Large intestine (tissue), 3 donors: Measurements from ENCODE around the gene C11orf42. TPM values are rescaled to one million over a fixed set of nuclear protein-coding genes. Genes with fewer than 3 reads are reported as not detected.
"Not testable (repeated sequence)": the region's sequence is repeated elsewhere in the genome, so short reads cannot be mapped to it uniquely, and the experiment has no call there.

Source experiments
- DNase-seq, 2 donors: peaks; one replicate each; pipeline versions ENCODE4 v3.0.0 to v3.0.0-alpha.2; 2013
- H3K27ac ChIP-seq: one replicate; pipeline ENCODE4 v1.5.1; 2013; ENCODE audit warnings: low read length
- H3K27me3 ChIP-seq: 2 replicates; pipeline ENCODE4 v1.6.1; 2013; ENCODE audit warnings: low read length; ENCODE audit not compliant: control insufficient read depth, insufficient read depth
- H3K36me3 ChIP-seq: 2 replicates; pipeline ENCODE4 v1.6.1; 2013; ENCODE audit warnings: low read length; ENCODE audit not compliant: control insufficient read depth, insufficient read depth
- H3K4me1 ChIP-seq: one replicate; pipeline ENCODE4 v1.6.1; 2013; ENCODE audit warnings: low read length; ENCODE audit not compliant: control insufficient read depth, insufficient read depth
- H3K4me3 ChIP-seq: one replicate; pipeline ENCODE4 v1.5.1; 2013; ENCODE audit warnings: low read length
- H3K9me3 ChIP-seq: one replicate; pipeline ENCODE4 v1.6.1; 2013; ENCODE audit warnings: mild to moderate bottlenecking, low read depth, low read length, moderate library complexity; ENCODE audit not compliant: control insufficient read depth
- WGBS: methylation state at CpG from one replicate; pipeline ENCODE4 v1.1.5; 2013; ENCODE audit warnings: low lambda C conversion rate; ENCODE audit not compliant: insufficient coverage; 5-methylcytosine and 5-hydroxymethylcytosine counted together
- polyA plus RNA-seq: library from polyadenylated mRNA; unstranded; fragments of 120-200 nt; gene quantifications from one replicate; pipeline ENCODE4 v1.2.1, GENCODE V29; 2013

Gene C11orf42
- polyA plus RNA-seq, 1 donor: 1.2 TPM

DNA sequence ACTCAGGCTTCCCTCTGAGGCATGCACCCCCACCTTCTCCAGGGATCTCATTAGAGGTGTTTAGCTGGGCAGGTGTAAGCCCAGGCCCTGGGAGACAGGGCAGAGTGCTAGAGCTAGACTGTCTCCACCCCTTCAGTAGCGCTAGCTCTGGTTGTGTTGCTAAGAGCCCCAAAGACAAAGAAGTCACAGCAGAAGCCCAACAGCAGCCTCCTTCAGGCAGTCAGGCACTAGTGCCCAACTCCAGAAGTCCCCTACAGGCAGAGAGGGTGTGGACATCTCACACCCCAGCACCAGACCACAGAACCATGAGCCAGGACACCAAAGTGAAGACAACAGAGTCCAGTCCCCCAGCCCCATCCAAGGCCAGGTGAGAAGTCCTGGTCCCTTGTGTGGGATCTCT, 33.5 kb downstream of the C11orf42 start, which contains the start of gene CNGA4:
TSS of gene CNGA4 (plus strand) at position 188 of the 400 bp plus-strand sequence. CDS start at position 306, 118 bp downstream.
- Histone ChIP-seq H3K27ac (no peak within 1 kb of the TSS), H3K9me3 (peaks cover 4% of the 10 kb centered on the region), H3K4me1 (no peaks in the 10 kb centered on the region), H3K4me3 (no peak within 1 kb of the TSS), H3K27me3 (no peaks in the 10 kb centered on the region), H3K36me3 (no peaks in the 10 kb centered on the region)
- DNase-seq: peak in 1 of 2 donors; percentile 34
- no CpG with 5 or more reads among the region's 1 CpG for WGBS

DNA sequence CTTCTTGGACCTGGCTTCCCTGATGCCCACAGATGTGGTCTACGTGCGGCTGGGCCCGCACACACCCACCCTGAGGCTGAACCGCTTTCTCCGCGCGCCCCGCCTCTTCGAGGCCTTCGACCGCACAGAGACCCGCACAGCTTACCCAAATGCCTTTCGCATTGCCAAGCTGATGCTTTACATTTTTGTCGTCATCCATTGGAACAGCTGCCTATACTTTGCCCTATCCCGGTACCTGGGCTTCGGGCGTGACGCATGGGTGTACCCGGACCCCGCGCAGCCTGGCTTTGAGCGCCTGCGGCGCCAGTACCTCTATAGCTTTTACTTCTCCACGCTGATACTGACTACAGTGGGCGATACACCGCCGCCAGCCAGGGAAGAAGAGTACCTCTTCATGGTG, 34.8 kb downstream of the C11orf42 start:
- peaks cover 4% of the 10 kb centered on the region for H3K9me3 ChIP-seq
- no peak overlapping the region for H3K27ac ChIP-seq
- DNase-seq: no peak
- no CpG with 5 or more reads among the region's 28 CpGs for WGBS
- H3K4me3 ChIP-seq: no peak overlapping the region
- no peaks in the 10 kb centered on the region for H3K36me3 ChIP-seq
- H3K4me1 ChIP-seq: no peaks in the 10 kb centered on the region
- peaks cover under 1% of the 10 kb centered on the region for H3K27me3 ChIP-seq

DNA sequence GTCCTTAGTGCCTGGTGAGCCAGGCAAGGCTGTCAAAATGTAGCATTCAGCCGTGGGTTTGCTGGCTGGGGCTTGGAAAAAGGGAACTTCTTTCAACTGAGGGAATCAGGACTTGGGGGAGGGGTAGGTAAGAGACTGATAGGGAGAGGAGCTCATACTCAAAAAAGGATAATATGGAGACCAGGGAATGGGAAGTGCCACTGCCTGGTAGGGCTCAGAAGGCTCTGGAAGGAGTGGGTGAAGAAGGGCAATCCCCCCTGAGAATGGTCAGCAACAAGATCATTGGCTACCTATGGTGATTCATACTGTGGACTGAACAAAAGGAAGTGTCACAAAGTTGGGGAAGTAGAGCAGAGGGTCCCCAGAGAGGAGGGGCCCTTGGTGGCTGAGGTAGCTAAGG, 35.4 kb downstream of the C11orf42 start:
- Histone ChIP-seq H3K4me1 (no peaks in the 10 kb centered on the region), H3K36me3 (no peaks in the 10 kb centered on the region), H3K4me3 (no peak overlapping the region), H3K27ac (no peak overlapping the region), H3K27me3 (peaks cover 2% of the 10 kb centered on the region), H3K9me3 (peaks cover 4% of the 10 kb centered on the region)
- DNase-seq: no peak
- WGBS: no CpG with 5 or more reads among the region's 1 CpG

DNA sequence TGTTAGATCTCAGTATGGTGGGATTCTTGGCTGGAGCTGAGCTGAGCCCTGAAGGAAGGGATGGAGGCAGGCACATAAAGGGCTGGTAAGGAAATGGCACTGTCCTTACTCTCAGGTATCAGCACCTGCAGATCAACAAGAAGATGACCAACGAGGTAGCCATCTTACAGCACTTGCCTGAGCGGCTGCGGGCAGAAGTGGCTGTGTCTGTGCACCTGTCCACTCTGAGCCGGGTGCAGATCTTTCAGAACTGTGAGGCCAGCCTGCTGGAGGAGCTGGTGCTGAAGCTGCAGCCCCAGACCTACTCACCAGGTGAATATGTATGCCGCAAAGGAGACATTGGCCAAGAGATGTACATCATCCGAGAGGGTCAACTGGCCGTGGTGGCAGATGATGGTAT, 36.0 kb downstream of the C11orf42 start:
- no peak for DNase-seq
- no peaks in the 10 kb centered on the region for H3K36me3 ChIP-seq
- peaks cover 4% of the 10 kb centered on the region for H3K9me3 ChIP-seq
- WGBS: no CpG with 5 or more reads among the region's 7 CpGs
- H3K27me3 ChIP-seq: peaks cover 2% of the 10 kb centered on the region
- H3K4me3 ChIP-seq: no peak overlapping the region
- no peak overlapping the region for H3K27ac ChIP-seq
- no peaks in the 10 kb centered on the region for H3K4me1 ChIP-seq

DNA sequence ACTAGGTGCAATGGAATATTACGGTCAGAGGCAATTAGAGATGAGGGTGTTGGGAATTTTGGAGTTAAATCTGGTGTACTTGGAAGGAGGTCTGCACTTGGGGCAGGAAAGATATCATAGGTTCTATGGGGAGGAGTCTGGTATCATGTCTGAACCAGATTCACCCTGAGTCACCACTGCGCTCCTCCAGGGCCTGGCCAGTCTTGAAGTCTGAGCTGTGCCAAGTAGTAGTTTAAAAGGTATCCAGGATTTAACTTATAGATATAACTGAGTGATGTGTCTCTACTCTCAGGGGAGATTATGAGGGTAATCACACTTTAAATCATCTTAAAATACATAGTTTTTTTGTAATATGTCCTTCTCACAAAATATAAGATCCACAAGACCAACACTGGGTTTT, 40.2 kb downstream of the C11orf42 start:
- Histone ChIP-seq H3K9me3 (no peaks in the 10 kb centered on the region), H3K4me1 (peaks cover 6% of the 10 kb centered on the region), H3K27ac (no peak overlapping the region), H3K36me3 (no peaks in the 10 kb centered on the region), H3K27me3 (peaks cover 2% of the 10 kb centered on the region), H3K4me3 (no peak overlapping the region)
- no peak for DNase-seq
- WGBS: no CpG with 5 or more reads among the region's 2 CpGs

DNA sequence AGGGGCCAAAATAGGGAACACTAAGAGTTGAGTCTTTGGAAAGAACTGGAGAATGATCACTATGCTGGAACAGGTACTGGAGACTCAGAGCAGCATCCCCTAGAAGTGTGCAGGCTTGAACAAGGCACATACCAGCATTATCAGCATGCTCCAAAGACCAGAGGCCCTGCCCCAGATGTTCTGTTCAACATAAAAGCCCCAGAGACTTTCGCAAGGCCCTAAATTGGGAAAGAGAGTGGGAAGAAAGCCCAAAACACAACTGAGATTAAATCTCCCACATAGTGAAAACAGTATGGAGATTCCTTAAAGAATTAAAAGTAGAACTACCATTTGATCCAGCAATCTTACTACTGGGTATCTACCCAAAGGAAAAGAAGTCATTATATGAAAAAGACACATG, 42.9 kb downstream of the C11orf42 start:
- Histone ChIP-seq H3K27me3 (peaks cover 2% of the 10 kb centered on the region), H3K36me3 (no peaks in the 10 kb centered on the region), H3K27ac (no peak overlapping the region), H3K4me1 (peaks cover 25% of the 10 kb centered on the region), H3K9me3 (no peaks in the 10 kb centered on the region), H3K4me3 (no peak overlapping the region)
- WGBS: no CpG with 5 or more reads among the region's 1 CpG
- no peak for DNase-seq

DNA sequence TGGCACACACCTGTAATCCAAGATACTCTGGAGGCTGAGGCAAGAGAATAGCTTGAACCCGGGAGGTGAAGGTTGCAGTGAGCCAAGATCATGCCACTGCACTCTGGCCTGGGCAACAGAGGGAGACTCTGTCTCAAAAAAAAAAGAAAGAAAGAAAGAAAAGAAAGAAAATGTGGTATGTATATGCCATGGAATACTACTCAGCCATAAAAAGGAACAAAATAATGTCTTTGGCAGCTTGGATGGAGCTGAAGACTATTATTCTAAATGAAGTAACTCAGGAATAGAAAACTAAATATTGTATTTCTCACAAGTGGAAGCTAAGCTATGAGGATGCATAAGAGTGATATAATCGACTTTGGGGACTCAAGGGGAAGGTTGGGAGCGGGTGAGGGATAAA, 43.5 kb downstream of the C11orf42 start:
- H3K36me3 ChIP-seq, H3K27ac ChIP-seq, DNase-seq, H3K4me3 ChIP-seq, H3K27me3 ChIP-seq, H3K9me3 ChIP-seq: not testable (repeated sequence)
- peaks cover 25% of the 10 kb centered on the region for H3K4me1 ChIP-seq
- WGBS: 97% methylated on average over 3 of the region's 3 CpGs

DNA sequence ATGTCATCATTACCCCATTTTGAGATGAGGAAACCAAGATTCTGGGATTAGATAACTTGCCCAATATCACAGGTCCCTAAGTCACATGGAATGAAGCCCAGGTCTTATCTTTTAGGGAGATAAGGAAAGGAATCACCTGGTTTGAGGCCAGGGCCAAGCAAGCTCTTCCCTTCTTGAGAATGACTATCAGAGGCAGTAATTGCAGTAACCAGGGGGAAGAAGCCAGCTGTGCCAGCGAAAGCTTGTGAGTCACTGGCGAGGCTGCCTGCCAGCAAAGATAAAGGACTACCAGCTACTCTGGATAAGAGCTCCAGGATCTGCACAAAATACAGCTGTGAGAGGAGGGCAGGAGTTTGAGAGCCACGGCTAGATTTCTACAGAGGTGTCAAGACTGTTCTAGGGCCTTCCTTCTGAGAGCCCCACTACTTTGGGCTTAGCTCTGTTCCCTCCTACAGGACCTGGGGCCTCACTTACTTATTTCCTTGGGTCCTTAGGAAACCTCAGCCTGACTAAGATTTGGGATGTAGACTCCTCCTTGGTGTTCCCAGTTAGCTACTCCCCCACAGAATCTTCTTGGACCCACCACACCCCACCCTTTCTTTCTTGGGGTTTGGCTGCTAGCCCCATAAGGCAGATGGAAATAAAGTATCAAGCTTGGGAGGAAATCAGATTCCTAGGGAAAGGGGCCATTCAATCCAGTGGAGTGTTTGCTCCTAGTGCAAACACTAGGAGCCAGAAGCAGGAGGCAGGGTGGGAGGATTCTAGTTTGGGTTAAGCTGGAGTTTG, 44.6 kb downstream of the C11orf42 start:
- WGBS: no CpG with 5 or more reads among the region's 3 CpGs
- DNase-seq: peak; percentile 69 to 76
- H3K9me3 ChIP-seq: no peaks in the 10 kb centered on the region
- H3K4me1 ChIP-seq: peaks cover 25% of the 10 kb centered on the region
- peak overlapping the region; percentile 30 for H3K27ac ChIP-seq
- no peaks in the 10 kb centered on the region for H3K36me3 ChIP-seq
- peaks cover 2% of the 10 kb centered on the region for H3K27me3 ChIP-seq
- no peak overlapping the region for H3K4me3 ChIP-seq

DNA sequence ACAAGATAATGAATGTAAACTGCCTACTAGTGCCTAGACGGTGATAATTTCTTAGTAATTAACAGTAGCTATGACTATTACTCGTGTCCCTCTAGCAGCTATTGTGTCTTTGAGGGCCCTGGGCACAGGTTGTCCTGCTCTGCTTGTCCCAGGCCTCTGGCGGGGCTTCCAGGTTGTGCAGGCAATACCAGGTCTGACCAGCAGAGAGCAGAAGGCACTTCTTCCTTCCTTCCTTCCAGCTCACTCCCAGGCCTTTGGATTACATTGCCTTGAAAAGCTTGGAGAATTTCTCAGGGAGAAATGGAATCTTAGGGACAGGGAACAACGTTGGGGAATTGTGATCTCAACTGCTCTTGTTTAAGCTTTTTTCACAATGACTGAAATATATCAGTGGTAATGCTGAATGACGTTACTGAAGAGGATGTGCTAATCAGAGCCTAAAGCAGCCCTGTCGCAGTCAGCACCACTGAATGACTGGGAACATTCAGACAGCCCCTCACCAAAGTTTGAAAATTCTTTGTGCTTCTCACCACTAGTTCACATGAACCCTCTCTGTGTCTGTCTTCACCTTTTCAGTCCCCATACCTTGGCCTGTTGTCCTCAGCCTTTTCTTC, 45.9 kb downstream of the C11orf42 start:
- WGBS: no CpG with 5 or more reads among the region's 6 CpGs
- H3K36me3 ChIP-seq: no peaks in the 10 kb centered on the region
- H3K4me1 ChIP-seq: peaks cover 25% of the 10 kb centered on the region
- peaks cover 4% of the 10 kb centered on the region for H3K27me3 ChIP-seq
- H3K27ac ChIP-seq: peak overlapping the region; percentile 75
- H3K9me3 ChIP-seq: no peaks in the 10 kb centered on the region
- peak; percentile 76 for DNase-seq
- no peak overlapping the region for H3K4me3 ChIP-seq

DNA sequence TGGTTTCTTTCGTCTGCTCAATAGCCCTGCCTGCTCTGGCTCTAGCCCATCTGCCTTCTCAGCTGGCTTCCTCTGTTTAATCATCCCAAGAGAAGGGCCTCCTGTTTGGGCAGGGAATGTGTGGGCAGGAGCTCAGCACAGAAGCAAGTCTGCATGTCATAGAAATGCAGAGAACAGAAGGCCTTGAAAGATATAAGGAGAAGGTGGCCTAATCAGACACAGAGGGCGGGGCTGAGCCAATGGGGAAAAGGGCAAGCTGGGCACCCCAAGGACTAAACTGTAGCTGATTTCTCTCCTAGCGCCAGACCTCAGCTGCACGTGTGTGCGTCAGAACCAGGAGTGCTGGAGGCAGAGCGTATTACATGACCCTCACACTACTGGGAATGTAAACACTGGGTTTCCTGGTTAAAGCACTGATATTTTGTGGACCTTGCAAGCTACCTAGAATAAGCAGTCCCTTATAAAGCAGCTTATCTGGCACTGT, 46.7 kb downstream of the C11orf42 start:
- no CpG with 5 or more reads among the region's 6 CpGs for WGBS

More for the DNA sequence above, 46.7 kb downstream of the C11orf42 start:
- Histone ChIP-seq H3K27ac (peak overlapping the region; percentile 75), H3K36me3 (no peaks in the 10 kb centered on the region), H3K4me3 (no peak overlapping the region), H3K9me3 (no peaks in the 10 kb centered on the region), H3K4me1 (peaks cover 25% of the 10 kb centered on the region), H3K27me3 (peaks cover 7% of the 10 kb centered on the region)
- peak; percentile 84 to 90 for DNase-seq
